GM08714 (cell line): Measurements from ENCODE around the gene KAT5.
"Not testable (repeated sequence)": the region's sequence is repeated elsewhere in the genome, so short reads cannot be mapped to it uniquely, and the experiment has no call there.

Experiments
- H3K4me3 ChIP-seq: fragments of 200-500 bp; sonication (Bioruptor generic); 2 replicates; pipeline ENCODE4 v1.5.1; 2014; ENCODE audit warnings: mild to moderate bottlenecking, low read length, inconsistent platforms
- ZNF274 ChIP-seq: IDR thresholded peaks from 2 replicates; pipeline ENCODE4 v1.6.1; 2012; ENCODE audit warnings: mild to moderate bottlenecking, low read depth, low read length

KAT5 gene

DNA sequence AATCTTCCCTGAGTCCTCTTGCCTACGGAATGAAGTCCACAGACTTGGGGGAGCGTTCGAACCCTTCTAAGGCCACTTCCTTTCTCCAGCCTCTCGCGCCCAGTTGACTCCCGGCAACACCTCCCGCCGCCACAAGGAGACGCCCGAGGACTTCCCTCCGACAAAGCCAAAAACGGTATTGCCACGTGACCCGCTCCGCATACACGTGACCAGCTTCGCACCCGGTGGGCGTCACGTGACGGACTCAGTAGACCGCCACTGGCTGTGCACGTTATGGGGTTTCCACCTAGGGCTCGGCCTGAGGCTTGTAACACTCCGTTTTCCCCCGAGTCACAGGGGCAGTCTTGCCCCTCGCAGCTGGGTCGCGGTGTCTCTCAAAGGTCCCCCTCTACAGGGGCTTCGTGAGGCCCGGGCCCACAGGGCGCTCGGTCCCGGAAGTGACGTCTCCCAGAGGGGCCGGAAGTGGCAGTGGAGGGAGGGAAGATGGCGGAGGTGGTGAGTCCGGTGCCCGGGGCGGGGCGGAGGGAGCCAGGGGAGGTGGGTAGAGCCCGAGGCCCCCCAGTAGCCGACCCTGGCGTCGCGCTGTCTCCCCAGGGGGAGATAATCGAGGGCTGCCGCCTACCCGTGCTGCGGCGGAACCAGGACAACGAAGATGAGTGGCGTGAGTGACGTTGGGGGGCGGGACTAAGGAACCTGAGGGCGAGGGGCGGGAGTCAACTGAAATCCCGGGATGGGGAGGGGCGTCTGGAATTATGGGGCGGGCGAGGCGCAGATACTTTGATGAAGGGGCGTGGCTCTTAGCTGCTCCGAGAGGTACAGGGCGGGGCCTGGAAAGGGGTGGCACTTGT, at the start of gene KAT5:
TSS of gene KAT5 (plus strand) at position 468 of the 848 bp plus-strand sequence. CDS start at position 484, 16 bp downstream.
- TF ChIP-seq ZNF274: no peak
- peak within 1 kb of the TSS; percentile 69 for H3K4me3 ChIP-seq

DNA sequence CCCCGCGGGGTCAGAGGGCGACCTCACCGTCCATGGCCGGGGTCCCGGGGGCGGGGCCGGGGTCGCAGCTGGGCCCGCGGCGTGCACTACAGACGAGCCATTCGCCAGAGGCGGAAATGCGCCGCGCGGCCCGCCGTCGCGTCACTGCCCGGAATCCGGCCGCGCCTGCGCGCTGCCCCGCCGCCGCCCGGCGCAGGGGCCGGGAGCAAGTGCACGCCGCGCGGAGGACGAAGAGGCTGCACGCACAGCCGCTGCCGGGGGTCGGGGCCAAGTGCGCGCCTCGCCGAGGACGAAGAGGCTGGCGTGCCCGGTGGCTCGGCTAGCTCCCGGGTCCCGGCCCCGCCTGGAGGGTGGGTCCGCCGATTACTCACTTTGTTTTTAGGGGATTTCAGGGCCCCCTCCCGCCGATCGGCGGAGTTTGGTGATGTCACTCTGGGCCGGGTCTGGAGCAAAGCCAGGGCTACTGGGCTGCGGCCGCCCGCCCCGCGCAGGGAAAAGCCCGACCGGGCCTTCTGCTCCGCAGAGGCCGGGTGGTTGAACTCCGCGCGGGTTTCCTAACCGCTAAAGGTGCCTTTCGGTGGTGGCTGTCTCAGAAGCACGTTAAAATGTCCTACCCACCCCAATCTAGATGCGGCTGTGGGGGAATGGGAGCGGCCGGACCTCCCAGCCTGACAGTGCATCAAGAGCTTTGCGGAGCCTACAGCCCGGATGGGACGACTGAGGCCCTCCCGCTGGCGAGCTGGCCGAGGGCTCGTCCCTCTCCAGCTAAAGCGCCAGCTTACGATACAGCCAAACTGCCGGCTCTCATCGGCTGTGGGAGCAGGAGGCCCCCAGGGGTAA, 49.0 kb upstream of the KAT5 start, which contains the start of gene RELA:
TSS of gene RELA (minus strand) at position 118 of the 840 bp plus-strand sequence. CDS start at position 34, 84 bp downstream.
- no peak for TF ChIP-seq ZNF274
- peak within 1 kb of the TSS; percentile 84 for H3K4me3 ChIP-seq

DNA sequence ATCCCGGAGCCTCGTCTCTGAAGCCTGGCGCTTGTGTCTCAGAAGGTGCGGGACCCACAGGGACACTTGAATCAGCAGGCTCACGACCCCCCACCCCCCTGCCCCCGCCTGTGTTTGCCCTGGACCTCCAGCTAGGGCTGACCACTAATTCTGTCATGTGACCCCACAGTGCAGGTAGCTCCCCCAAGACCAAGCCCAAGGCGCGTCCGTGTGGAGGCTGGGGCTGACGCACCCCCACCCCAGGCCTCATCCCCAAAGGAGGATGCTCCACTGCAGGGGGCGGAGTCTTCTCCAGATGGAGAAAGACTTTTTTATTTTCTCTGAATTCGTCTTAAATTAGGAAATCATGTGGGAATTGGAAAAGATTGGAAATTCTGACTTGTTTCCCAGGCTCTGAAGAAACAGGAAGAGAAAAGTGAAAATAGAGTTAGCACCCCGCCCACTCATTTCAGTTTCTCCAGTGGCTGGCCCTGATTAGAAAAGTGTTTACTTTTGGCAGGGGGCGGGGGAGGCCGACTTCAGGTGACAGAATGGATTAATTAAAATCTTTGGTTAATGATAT, 48.3 kb upstream of the KAT5 start:
- TF ChIP-seq ZNF274: no peak
- peak overlapping the region; percentile 84; the same call in 1 of the 2 replicates for H3K4me3 ChIP-seq

DNA sequence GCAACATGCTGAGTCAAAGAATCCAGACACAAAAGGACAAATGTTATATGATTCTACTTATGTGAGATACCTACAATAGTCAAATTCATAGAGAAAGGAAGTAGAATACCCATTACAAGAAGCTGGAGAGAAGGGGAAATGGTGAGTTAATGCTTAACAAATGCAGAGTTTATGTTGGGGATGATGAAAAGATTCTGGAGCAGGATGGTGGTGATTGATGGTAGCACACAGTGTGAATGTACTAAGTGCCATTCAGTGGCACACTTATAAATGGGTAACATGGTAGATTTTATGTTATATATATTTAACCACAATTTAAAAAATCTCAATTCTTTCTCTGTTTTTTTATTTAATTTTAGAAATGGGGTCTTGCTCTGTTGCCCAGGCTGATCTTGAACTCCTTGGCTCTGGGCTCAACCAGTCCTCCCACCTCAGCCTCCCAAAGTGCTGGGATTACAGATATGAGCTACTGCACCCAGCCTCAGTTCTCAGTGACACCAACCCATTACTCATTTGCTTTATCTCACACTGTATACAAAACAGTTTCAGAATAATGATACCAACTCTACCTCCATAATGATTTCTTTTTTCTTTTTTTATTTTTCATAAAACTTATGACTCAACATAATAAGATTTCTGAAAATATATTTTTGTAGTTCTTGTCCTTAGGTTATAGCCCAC, 39.7 kb upstream of the KAT5 start:
- no peak for TF ChIP-seq ZNF274
- H3K4me3 ChIP-seq: no peak overlapping the region

GRCh38 chr11:65672982-65673381, 39.1 kb upstream of the KAT5 start:
- H3K4me3 ChIP-seq: no peak overlapping the region
- TF ChIP-seq ZNF274: no peak

GRCh38 chr11:65680192-65680743, 31.8 kb upstream of the KAT5 start:
- no peak overlapping the region for H3K4me3 ChIP-seq
- TF ChIP-seq ZNF274: no peak

GRCh38 chr11:65683480-65683879, 28.6 kb upstream of the KAT5 start:
- not testable (repeated sequence) for H3K4me3 ChIP-seq

DNA sequence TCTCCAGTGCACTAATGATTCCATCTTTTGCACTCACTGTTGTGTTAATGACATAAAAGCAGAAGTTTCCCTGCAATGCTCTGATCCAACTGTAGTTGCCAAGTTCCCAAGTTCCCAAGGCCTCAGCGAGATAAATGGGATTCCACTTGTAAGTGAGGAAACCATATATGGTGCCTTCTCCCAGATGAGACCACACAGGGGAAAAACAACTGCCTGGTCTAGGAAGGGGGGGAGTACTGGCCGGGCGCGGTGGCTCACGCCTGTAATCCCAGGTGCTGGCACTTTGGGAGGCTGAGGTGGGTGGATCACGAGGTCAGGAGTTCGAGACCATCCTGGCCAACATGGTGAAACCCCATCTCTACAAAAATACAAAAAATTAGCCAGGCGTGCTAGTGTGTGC, 26.1 kb upstream of the KAT5 start:
- no peak overlapping the region for H3K4me3 ChIP-seq
- TF ChIP-seq ZNF274: no peak

DNA sequence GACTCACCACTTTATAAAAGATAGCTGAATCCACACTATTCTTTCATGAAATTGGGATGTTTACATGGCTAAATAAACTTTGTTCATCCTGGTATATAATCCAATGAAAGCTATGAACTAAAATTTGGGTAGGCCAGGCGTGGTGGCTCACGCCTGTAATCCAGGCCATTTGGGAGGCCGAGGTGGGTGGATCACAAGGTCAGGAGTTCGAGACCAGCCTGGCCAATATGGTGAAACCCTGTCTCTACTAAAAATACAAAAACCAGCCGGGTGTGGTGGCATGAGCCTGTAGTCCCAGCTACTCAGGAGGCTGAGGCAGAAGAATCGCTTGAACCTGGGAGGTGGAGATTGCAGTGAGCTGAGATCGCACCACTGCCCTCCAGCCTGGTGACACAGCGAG, 20.2 kb upstream of the KAT5 start:
- not testable (repeated sequence) for H3K4me3 ChIP-seq

GRCh38 chr11:65692367-65692766, 19.7 kb upstream of the KAT5 start:
- H3K4me3 ChIP-seq: no peak overlapping the region
- no peak for TF ChIP-seq ZNF274

- H3K4me3 ChIP-seq: no peak overlapping the region
- no peak for TF ChIP-seq ZNF274
These were observed 16.4 kb upstream of the KAT5 start for GRCh38 chr11:65695459-65696241.

GRCh38 chr11:65696802-65697552, 15.1 kb upstream of the KAT5 start:
- TF ChIP-seq ZNF274: no peak
- H3K4me3 ChIP-seq: no peak overlapping the region
